Upper lobe of left lung (tissue), 4 donors: ENCODE data around the gene PGM1.

Source experiments
- CTCF ChIP-seq, 6 experiments: fragments of 450-650 bp in 4 of 6; fragments of 200-600 bp in 2 of 6; sonication (generic) in 2 of 6; IDR thresholded peaks; one replicate each; pipeline ENCODE4 v1.5.1; 2016 to 2019; ENCODE audit warnings: antibody characterized with exemption in 6 of 6
- POLR2A ChIP-seq, 4 donors: fragments of 450-650 bp; IDR thresholded peaks; one replicate each; pipeline ENCODE4 v1.5.1; 2016 to 2017; ENCODE audit warnings: antibody characterized with exemption in 4 of 4, mild to moderate bottlenecking in 2 of 4

GRCh38 chr1:63628607-63629006 lies 35.4 kb downstream of the PGM1 start:
- TF ChIP-seq POLR2A (IDR thresholded peaks at IDR 0.05): no peak
- no peak for TF ChIP-seq CTCF (IDR thresholded peaks at IDR 0.05)
